ENCODE measurements around the gene DDX17.

The DDX17 gene

DNA sequence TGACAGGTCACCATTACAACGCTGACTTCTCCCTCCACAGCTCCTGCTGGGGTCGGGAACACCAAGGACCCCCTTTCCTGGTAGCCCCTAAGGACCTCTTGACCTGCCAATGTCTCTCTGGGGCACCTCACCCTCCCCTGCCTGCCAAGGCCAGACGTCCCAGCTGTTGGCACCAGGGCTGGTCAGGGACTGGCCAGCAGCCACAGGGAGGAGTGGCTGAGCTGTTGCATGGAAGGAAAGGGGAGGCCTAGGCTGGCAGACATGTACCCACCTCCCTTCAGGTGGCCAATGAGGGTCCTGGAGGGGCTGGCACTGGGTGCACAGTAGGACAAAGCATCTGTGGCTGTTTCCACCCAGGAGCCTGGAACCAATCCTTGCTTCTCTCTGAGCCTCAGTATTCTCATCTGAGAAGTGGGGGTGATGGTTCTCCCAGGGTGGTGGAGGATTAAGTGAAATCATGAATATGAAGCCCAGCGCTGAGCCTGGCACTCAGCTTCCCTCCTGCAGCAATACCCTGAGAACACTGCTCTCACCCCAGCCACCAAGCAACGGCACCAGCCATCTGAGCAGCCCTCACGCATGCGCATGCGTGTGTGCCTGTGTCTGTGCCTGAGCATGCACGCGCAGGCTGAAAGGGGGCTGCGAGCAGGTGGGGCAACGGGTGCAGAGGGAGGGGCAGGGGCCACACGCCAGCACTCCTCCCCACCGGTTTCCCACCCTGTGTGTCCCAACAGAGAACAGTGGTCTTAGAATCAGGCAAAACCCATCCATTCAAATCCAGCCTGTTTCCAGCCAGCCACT lies 57.0 kb downstream of the DDX17 start:
- no peak for DNase-seq (ENCODE audit: low spot score)

DNA sequence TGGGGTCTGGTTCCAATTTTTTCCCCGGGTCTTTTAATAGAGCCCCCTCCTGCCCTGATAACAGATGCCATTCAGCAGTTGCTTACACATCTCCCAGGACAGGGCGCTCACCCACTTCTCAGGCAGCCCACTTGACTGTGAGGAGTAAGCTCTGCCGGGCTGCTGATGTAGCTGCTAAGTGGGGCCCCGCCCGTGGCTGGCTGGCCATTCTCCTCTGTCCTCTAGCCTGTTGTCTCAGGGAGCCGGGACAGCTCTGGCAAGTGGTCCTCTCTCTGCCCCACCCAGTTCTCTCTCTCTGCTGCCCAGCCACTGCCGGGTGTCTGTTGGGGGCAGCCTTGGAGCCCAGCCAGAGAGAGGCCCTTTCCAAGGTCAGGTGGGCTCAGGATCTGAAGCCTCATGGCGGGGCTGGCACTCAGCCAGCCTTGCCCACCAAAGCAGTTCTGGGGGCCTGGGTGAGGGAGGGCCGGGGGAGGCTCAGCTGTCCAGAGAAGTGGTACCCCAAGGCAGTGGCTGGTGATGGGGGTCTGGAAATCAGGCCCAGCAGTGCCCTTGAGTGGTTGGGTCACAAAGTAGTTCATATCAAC lies 60.0 kb downstream of the DDX17 start:
- DNase-seq (ENCODE audit: low spot score): no peak

DNA sequence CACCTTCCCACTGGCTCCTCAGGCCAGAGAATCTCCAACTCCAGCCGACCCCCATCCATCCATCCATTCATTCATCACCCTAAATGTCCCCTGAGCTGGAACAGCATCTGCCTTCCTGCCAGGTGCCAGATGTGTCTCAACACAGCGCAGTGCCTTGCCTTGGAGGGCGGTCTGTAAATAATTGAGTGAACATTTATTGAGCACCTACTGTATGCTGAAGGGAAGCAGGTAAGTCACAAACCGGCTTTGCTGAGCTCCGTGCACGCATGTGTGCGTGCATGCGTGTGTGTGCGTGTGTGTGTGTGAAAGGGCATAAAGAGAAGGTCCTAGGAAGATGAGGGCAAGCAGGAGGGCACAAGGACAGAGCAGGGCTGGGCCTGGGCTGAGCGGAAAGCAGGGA lies 61.3 kb downstream of the DDX17 start:
- no peak for DNase-seq (ENCODE audit: low spot score)

DNA sequence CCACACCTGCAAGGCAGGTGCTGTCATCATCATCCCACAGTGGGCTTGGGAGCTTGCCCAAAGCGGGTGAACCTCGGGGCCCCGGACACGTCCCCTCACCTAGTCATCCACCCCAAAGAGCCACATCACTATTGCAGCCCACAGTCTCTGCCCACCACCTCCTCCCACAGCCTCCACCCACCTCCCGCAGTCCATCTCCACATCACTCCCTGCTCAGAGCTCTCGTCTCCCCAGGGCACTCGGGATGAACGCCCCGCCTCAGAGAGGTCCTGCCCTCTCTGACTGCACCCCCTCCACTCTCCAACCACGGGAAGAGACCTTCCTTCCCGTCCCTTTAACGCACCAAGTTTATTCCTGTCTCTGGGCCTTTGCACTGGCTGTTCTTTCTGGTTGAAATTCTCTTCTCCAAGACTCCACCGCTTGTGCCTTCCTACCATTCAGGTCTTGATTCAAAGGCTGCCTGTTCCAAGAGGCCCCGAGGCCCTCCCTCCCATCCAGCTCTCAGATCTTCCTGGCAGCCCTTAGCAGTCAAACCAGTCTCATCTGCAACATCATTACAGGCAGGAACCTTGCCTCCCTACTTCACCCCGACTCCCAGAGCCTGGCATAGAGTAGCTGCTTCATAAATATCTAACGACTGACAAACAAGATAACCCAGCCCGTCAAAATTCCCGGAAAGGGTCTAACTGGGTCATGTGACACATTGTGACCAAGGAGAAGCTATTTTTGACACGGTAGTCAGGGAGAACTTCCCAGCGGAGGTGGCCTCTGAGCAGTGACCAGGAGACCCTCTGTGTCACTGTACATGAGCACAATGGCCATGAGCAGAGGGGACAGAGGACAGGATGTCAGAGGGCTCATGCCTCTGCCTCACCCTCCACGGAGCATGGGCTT lies 62.2 kb downstream of the DDX17 start:
- no peak for DNase-seq (ENCODE audit: low spot score)

DNA sequence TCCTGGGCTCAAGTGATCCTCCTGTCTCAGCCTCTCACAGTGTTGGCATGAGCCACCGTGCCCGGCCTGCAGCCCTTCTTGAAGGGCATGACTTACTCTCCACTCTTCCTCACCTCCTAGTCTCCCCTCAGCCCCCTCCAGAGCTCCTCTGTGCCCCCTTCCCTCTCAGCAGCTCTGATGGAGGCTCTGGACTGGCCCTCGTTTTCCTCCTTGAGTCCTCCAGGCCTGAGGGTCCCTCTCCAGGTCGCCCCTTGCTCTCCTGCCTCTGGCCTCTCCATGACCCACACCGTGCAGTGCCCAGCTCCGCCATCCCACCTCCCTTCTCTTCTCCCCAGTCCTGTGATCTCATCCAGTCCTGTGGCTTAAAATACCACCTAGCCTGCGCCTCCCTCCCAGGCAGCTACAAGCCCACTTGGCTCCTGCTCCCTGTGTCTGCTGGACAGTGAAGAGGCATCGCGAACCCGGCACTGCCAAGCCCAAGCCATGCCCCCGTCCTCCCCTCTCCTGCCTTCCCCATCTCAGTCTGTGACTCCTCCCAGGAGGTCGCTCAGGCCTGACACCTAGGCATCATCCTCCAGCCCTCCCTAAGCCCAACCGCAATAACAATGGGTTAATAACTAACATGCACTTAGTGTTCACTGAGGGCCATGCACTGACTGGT lies 63.0 kb downstream of the DDX17 start:
- no peak for DNase-seq (ENCODE audit: low spot score)

DNA sequence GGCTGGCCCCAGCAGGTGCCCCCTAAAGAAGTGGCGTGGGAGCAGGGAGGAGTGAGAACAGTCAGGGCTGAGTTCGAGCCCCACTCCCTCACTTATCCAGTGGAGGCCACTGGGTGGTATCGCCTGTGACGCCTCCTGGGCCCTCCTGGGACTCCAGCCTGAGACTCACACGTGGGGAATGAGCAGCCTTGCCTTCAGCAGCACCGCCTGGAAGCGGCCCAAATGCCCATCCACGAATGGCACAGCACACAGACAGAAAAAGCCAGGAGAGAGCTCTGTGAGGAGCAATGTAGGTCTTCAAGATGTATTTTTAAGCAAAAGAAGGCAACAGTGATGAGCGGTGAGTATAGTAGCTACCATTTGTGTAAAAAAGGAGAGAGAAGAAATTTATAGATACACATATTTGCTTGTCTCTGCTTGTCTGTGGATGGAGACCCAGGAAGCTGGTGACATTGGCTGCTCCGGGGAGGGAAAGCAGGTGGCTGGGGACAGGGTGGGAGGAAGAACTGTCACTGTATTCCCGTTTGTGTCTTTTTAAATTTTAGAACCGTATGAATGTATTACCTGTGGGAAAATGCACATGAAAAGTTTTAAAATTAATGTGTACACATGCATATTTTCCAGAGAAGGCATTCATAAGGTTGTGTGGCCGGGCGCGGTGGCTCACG lies 64.4 kb downstream of the DDX17 start:
- no peak for DNase-seq (ENCODE audit: low spot score)

DNA sequence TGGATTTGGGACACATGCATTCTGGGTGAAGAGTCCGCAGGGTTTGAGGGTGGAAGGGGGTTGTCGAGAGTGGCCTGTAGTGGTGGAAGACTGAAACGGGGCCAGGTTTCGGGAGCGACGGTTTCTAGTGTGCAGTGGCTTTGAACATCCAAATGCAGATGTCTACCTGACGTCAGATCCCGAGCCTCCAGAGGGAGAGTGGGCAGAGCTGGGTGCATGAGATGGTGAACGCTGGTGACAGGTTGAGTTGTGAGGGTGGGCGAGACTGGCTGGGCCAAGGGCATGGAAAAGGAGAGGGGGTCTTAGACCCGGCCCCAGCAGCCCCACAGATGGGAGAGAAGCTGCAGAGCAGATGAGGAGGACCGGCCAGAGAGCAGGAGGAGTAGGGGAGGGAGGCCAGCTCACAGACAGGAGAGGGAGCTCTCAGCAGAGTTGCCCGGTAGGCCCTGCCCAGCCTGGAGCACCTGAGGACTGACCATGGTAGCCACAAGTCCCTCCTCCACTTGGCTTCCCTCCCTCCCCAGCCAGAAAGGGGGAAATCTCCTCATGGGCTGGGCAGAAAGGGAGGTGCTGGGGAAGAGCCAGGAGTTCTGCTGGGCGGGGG lies 65.3 kb downstream of the DDX17 start:
- no peak for DNase-seq (ENCODE audit: low spot score)

DNA sequence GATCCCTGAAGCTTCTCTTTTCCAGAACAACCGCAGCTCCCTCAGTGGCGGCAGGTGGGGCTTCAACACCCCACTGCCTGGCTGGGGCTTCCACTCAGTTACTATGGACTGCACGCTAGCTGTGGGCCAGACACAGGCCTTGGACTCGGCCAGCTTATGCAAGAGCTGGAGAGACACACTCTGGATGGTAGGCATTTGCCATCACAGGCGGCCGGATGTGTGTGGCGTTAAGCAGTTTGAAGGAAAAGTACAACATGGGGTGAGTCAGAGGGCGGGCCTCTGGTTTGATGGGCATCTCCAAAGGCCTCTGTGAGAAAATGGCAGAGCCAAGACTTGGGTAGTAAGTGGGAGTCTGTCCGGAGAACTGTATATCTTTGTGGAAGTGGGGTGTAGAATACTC lies 68.7 kb downstream of the DDX17 start:
- no peak for DNase-seq (ENCODE audit: low spot score)

DNA sequence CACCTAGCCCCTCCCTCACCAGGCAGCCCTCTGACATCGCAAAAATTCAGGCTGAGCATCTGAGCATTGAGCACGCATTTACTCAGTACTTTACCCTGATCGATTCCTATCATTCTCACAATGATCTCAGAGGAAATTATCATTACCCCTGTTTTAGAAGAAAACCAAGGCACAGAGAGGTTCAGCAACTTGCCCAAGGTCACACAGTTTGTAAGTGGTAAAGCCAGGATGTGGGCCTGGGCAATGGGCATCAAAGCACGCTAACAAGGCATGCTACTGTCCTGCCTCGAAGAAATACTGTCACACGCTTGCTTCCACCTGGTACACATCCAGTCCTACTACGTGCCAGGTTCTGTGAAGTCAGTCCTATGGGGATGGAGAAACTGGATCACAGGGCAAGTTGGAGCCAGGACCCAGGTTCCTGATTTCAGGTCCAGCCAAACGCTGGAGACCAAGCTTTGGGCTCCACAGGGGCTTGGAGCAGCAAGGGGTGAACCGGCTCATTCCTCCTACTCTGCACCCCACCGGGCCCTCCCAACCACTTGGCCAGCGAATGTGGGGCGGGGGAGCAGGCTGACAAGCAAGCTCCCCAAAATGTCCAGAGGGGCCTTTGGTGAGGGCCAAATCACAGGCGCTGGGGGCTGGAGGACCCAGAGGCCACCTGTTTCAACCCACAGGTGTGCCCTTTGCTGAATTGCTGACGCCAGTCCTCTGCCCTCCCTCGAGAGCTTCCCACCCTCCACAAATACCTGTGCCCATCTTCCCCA lies 69.3 kb downstream of the DDX17 start:
- no peak for DNase-seq (ENCODE audit: low spot score)

DNA sequence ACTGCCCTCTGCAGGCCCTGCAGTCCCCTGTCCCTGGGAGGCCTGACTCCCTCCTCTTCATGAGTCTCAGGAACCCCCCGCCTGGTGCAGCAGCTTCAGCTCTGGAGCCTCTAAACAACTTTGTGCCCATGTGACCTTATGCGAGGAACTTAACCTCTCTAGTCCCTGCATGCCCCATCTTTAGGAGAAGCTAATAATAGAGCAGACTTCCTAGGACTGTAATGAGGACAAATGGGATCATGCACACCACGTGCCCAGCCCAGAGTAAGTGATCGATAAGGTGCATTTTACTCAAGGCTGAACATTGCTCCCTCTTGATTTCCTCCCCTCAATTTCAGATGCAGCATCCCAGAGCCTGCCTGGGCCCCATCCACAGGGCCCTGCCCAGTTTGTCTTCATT lies 70.1 kb downstream of the DDX17 start:
- no peak for DNase-seq (ENCODE audit: low spot score)

DNA sequence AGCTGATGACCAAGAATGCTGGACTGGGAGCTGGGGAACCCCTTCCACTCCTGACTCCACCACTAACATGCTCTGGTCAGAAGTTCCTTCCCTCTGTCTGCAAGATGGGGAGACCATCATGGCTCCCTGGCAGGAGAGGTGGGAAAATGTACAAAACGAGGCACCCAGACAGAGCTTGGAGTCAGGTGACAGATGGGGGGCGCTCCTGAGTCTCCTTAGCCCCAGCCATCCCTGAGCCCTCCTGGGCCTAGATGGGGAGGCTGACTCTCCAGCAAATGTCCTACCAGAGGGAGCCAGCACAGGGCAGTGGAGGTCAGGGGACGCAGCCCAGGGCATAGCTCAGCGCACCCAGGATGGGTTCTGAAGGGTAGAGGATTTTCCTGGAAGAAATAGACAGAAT lies 71.1 kb downstream of the DDX17 start:
- DNase-seq (ENCODE audit: low spot score): no peak

DNA sequence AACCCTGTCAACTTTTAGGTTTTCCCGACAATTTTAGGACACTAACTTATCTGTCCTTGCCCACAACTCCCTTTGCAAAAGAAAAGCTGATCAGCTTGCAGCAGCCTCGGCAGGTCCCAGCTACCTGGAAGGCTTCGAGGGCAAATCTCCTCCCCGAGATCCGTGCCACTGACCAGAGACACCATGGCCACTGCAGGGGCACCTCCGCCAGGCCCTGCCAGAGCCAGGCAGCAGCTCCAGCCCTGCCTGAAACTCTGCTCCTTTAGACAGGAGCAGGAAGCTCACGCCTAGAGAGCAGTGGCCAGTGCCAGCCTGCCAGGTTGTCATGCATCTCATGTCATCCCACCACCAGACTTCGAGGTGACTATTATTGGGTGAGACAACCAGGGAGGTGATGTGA lies 72.2 kb downstream of the DDX17 start:
- DNase-seq (ENCODE audit: low spot score): no peak

Data from AG08395 (cell line).